MG63 (cell line): Measurements from ENCODE around the gene NR1H3. TPM values are rescaled to one million over a fixed set of nuclear protein-coding genes. Genes with fewer than 3 reads are reported as not detected.

Experiments
- DNase-seq: peaks from one replicate; pipeline ENCODE4 v3.0.0-alpha.2; 2020
- H3K27me3 ChIP-seq: fragments of 250-450 bp; sonication (Bioruptor Pico); 2 replicates; pipeline ENCODE4 v1.5.1; 2020; ENCODE audit warnings: mild to moderate bottlenecking, moderate library complexity
- H3K36me3 ChIP-seq: fragments of 250-450 bp; sonication (Bioruptor Pico); 2 replicates; pipeline ENCODE4 v1.5.1; 2020; ENCODE audit warnings: mild to moderate bottlenecking, moderate library complexity
- H3K4me3 ChIP-seq: fragments of 250-450 bp; sonication (Bioruptor Pico); 2 replicates; pipeline ENCODE4 v1.5.1; 2020; ENCODE audit warnings: mild to moderate bottlenecking, moderate library complexity
- H3K9me3 ChIP-seq: fragments of 250-450 bp; sonication (Bioruptor Pico); 2 replicates; pipeline ENCODE4 v1.5.1; 2020; ENCODE audit warnings: mild to moderate bottlenecking, moderate library complexity
- total RNA-seq: library from RNA; depleted of rRNA; stranded (reverse); fragments of >200 nt; shearing (Covaris generic); gene quantifications from 2 replicates; pipeline ENCODE4 v1.2.3, GENCODE V29; 2014; ENCODE audit warnings: low replicate concordance

The NR1H3 gene
- total RNA-seq, 1 experiment from 2014 or later, result 12.6 TPM

DNA sequence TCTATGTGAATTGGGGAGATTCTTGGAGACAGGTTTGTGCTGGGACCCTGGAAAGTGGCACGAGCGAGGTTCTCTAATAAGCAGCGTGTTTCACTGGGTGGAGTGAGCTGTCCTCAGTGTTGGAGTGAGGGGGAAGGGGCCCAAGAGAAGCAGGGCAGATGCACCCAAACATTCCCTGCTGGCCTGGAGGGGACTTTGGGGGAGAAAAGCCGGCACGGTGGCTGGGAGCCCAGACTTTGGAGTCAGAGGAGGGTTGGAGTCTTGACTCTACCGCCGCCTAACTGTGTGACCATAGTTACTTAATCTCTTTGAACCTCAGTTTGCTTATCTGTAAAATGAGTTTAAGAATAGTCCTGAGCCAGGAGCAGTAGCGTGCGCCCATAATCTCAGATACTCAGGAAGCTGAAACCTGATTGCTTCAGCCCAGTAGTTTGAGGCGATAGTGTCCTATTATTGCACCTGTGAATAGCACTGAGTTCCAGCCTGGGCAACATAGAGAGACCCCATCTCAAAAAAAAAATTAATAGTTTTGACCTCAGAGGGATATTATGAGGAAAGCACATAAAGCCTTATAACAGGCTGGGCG, 614 bp downstream of the NR1H3 start:
- H3K9me3 ChIP-seq, result no peaks in the 10 kb centered on the region
- no peak overlapping the region for H3K4me3 ChIP-seq
- H3K36me3 ChIP-seq, result no peaks in the 10 kb centered on the region
- DNase-seq, result no peak
- no peaks in the 10 kb centered on the region for H3K27me3 ChIP-seq

DNA sequence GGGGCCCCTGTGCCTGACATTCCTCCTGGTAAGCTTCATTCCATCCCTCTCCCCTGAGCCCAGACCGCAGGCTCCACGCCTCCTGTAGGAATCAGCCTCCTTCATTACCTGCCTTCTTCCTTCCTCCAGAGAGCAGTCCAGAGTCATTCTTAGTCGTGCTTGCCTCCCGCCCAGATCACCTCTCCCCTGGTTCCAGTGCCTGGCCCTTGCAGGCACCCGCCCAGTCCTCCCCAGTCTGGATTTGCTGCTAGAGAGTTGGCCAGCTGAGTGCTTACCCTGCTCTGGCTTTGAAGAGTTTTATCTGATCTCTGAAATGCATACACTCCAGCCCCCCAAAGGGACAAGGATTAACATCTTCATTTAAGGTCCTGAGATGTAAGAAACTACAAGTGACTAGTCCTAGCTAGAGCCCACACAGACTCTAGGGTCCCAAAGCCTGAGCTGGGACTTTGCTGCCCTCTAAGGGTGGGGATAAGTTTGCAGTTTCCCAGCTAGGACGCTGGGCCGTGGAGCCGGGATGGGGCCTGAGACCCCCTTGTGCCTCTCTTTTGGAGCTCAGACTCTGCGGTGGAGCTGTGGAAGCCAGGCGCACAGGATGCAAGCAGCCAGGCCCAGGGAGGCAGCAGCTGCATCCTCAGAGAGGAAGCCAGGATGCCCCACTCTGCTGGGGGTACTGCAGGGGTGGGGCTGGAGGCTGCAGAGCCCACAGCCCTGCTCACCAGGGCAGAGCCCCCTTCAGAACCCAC, 1.6 kb downstream of the NR1H3 start:
- no peak for DNase-seq
- Histone ChIP-seq H3K4me3 (no peak overlapping the region), H3K9me3 (no peaks in the 10 kb centered on the region), H3K36me3 (no peaks in the 10 kb centered on the region), H3K27me3 (no peaks in the 10 kb centered on the region)

DNA sequence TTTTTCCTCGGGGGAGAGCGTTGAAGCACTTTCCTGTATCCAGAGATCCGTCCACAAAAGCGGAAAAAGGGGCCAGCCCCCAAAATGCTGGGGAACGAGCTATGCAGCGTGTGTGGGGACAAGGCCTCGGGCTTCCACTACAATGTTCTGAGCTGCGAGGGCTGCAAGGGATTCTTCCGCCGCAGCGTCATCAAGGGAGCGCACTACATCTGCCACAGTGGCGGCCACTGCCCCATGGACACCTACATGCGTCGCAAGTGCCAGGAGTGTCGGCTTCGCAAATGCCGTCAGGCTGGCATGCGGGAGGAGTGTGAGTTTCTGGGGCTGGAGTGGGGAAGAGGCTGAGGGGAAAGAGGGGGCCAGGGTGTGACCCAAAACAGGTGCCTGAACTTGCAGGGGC, 2.6 kb downstream of the NR1H3 start:
- Histone ChIP-seq H3K36me3 (no peaks in the 10 kb centered on the region), H3K27me3 (no peaks in the 10 kb centered on the region), H3K4me3 (no peak overlapping the region), H3K9me3 (no peaks in the 10 kb centered on the region)
- DNase-seq, result no peak

DNA sequence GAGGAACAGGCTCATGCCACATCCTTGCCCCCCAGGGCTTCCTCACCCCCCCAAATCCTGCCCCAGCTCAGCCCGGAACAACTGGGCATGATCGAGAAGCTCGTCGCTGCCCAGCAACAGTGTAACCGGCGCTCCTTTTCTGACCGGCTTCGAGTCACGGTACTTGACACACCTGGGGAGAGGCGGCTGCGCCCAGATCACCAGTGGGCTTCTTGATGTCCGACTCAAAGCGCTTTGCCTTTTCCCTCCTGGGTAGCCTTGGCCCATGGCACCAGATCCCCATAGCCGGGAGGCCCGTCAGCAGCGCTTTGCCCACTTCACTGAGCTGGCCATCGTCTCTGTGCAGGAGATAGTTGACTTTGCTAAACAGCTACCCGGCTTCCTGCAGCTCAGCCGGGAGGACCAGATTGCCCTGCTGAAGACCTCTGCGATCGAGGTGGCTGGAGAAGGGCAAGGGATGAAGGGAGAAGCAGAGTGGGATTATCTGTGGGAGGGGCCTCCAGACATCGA, 3.5 kb downstream of the NR1H3 start:
- H3K36me3 ChIP-seq, result no peaks in the 10 kb centered on the region
- no peak overlapping the region for H3K4me3 ChIP-seq
- H3K9me3 ChIP-seq, result no peaks in the 10 kb centered on the region
- no peaks in the 10 kb centered on the region for H3K27me3 ChIP-seq
- DNase-seq, result no peak

DNA sequence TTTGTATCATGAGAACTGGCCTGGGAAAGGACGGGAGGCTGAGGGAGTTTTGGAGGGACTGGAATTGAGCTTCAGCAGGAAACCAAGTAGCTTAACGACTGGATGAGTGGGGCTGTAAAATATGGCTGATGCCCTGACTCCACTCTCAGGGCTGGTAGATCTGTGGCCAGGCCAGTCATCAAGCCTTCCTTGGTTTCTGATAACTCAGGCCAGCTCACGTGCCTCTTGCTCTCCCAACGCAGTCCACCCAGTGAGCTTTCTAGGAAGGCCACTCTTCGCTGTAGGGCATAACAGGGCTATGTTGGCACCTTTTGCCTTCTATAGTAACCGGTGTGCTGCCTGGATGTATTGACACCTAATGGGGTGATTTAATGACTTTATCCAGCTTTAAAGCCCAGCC, 6.3 kb downstream of the NR1H3 start:
- no peaks in the 10 kb centered on the region for H3K27me3 ChIP-seq
- no peaks in the 10 kb centered on the region for H3K36me3 ChIP-seq
- no peak overlapping the region for H3K4me3 ChIP-seq
- DNase-seq, result no peak
- H3K9me3 ChIP-seq, result no peaks in the 10 kb centered on the region

DNA sequence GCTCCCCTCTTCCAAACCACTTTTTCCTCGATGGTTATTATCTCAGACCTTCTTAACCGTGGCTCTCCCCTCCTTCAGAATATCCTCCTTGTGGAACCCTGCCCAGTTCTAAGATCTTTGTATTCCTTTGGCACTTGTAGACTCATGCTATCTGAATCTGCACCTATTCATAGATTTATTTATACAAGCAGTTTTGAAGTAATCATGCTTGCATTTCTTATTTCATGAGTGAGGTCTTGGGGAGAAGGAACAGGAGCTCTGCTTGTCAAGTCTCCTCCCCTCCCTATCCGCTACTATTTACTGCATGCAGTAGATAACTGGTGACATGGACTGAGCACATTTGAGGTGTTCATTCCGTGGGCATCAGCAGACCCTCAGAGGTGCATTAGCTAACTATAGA, 6.7 kb downstream of the NR1H3 start:
- no peak for DNase-seq
- Histone ChIP-seq H3K9me3 (no peaks in the 10 kb centered on the region), H3K36me3 (no peaks in the 10 kb centered on the region), H3K4me3 (no peak overlapping the region), H3K27me3 (no peaks in the 10 kb centered on the region)

DNA sequence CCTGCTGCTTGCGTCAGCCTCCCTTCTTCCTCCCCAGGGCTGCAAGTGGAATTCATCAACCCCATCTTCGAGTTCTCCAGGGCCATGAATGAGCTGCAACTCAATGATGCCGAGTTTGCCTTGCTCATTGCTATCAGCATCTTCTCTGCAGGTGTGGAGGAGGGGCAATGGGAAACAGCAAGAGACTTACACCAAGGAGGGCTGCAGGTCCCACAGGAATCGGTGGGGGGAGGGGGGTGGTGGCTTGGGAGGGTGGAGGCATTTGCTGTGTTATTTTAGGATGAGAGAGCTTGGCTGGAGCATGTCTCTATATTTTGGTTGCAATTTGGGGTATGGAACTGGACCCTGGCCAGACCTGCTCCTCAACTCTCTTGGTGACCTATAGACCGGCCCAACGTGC, 10.1 kb downstream of the NR1H3 start:
- H3K4me3 ChIP-seq, result no peak overlapping the region
- H3K9me3 ChIP-seq, result no peaks in the 10 kb centered on the region
- DNase-seq, result no peak
- H3K27me3 ChIP-seq, result no peaks in the 10 kb centered on the region
- no peaks in the 10 kb centered on the region for H3K36me3 ChIP-seq

DNA sequence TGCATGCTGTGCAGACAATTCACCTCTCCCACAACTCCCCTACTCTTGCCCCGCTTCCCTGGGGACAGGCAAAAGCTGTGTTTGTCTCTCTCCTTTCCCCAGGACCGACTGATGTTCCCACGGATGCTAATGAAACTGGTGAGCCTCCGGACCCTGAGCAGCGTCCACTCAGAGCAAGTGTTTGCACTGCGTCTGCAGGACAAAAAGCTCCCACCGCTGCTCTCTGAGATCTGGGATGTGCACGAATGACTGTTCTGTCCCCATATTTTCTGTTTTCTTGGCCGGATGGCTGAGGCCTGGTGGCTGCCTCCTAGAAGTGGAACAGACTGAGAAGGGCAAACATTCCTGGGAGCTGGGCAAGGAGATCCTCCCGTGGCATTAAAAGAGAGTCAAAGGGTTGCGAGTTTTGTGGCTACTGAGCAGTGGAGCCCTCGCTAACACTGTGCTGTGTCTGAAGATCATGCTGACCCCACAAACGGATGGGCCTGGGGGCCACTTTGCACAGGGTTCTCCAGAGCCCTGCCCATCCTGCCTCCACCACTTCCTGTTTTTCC, 10.7 kb downstream of the NR1H3 start:
- no peaks in the 10 kb centered on the region for H3K36me3 ChIP-seq
- no peak overlapping the region for H3K4me3 ChIP-seq
- H3K27me3 ChIP-seq, result no peaks in the 10 kb centered on the region
- no peaks in the 10 kb centered on the region for H3K9me3 ChIP-seq
- no peak for DNase-seq

DNA sequence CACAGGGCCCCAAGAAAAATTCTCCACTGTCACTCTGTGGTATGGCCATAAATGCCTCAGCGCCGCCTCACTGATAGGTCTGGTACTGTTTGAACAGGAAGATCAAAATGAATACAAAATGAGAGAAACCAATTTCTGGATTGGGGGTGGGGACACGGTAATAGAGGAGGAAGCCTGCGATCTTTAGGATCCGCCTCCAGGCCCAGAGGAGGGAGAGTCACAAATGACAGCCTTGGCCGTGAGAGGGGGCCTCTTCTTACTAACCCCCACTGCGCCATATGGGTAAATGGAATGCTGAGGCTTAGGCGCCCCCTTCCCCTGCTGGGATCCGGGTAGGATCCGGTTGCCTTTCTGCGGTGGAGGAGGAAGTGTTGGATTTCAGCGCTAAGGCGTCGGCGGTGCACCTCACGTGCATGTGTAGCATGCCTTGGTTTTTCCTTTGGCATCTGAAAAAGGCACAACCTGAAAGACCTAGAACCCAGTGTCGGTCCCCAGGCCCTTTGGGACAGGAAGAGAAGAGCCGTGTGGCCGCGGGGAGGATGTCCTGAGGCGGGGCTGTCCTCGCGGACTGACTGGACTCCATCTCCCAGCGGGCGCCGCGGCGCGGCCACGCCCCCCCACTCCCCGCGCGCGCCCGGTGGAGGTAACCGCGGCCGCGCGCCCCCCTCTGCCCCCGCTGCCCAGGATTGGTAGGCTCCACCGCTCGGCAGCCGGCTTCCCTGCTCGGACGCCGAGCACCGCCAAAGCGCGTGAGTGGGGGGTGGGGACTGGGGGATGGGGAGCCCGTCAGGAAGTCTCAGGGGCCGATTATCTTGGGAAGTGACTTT, 11.4 kb downstream of the NR1H3 start:
- no peaks in the 10 kb centered on the region for H3K9me3 ChIP-seq
- H3K4me3 ChIP-seq, result peak overlapping the region; percentile 73
- H3K36me3 ChIP-seq, result peaks cover 3% of the 10 kb centered on the region
- no peaks in the 10 kb centered on the region for H3K27me3 ChIP-seq
- peak; percentile 89 for DNase-seq

DNA sequence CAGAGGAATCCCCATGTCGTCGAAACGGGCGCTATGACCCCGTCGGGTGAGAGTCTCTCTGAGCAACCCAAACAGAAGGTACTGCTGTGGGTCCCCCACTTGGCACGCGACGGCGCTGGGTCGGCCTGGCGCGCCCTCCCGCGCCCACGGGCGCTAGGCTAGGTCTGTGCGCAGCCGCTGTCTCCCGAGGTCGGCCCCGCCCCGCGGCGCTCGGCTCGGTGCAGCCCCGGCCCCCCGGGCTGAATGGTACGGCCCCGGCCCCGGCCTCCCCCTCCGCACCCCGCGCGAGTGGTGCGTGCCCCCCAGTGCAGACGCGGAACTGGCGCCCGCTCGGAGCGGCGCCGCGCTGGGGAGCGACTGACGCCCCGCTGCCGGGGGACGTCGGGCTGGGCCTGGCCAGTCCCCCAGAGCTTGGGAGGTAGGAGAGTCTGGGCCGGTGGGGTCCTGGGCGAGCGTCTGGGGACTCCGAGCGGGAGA, 12.1 kb downstream of the NR1H3 start, which contains the start of gene MADD:
MADD (plus strand) TSS at position 305 of the 477 bp plus-strand sequence.
- peak; percentile 87 for DNase-seq
- peaks cover 3% of the 10 kb centered on the region for H3K36me3 ChIP-seq
- no peaks in the 10 kb centered on the region for H3K27me3 ChIP-seq
- H3K9me3 ChIP-seq, result no peaks in the 10 kb centered on the region
- H3K4me3 ChIP-seq, result peak within 1 kb of the TSS; percentile 73

DNA sequence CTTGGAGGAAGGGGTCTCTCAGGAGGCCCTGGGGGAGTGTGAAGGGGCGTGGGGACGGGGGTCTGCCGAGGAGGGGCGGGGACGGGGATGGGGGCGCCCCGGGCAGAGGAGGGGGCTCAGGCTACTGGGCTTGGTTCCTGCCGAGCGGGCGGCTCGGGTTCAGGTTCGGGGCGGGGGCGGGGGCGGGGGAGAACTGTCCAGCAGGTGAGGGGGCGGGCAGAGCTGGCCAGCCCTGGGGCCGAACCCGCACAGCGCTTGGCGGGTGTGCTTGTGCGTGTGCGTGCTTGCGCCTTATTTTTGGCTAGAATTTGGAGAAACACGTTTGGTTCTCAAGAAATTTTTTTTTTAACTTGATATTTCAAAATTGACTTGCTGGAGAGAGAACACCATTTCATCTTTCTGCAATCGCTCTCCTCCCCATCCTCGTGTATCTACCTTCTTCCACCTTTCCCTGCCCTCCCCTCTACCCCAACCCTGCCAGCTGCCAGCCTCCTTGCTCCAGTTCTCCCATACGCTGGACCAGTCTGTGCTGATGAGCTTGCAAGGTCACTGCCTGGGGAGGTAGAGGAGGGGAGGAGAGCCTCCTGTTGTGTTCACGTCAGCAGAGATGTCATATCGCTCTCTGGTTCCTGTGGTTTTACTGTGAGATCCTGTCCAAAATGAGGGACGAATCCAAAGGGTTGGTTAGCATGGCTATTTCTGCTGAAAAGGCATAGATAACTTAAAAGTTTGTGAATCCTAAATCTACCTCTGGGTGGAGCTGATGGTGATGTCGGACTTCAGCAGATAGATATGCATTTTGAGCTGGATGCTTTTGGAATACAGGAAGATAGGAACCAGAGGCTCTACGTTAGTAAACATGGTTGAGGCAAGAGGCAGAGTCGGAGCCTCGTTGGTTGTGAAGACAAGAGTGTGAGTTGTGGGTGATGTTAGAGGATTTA, 12.8 kb downstream of the NR1H3 start:
- Histone ChIP-seq H3K36me3 (peaks cover 6% of the 10 kb centered on the region), H3K4me3 (peak overlapping the region; percentile 73), H3K27me3 (no peaks in the 10 kb centered on the region), H3K9me3 (no peaks in the 10 kb centered on the region)
- peak; percentile 16 for DNase-seq

DNA sequence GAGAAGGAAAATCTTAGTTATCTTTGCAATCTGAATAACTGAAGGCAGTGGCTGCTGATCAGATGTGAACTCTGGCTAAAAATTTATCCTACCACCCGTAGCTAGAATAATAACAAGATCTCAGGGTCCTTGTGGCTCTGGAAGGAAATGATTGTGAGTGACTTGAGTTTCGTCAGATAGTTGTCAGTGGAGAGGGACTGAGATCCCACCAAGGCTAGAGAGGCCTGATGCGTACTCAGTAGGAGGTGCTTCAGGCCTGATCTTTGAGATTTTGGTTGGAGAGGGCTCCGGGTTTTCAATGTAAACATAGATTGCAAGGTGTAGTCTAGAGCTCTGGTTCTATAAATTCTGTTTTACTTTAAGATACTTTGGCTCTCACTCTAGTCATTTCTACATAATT, 13.5 kb downstream of the NR1H3 start:
- Histone ChIP-seq H3K36me3 (peaks cover 13% of the 10 kb centered on the region), H3K9me3 (no peaks in the 10 kb centered on the region), H3K4me3 (peak overlapping the region; percentile 73), H3K27me3 (no peaks in the 10 kb centered on the region)
- DNase-seq, result no peak

DNA sequence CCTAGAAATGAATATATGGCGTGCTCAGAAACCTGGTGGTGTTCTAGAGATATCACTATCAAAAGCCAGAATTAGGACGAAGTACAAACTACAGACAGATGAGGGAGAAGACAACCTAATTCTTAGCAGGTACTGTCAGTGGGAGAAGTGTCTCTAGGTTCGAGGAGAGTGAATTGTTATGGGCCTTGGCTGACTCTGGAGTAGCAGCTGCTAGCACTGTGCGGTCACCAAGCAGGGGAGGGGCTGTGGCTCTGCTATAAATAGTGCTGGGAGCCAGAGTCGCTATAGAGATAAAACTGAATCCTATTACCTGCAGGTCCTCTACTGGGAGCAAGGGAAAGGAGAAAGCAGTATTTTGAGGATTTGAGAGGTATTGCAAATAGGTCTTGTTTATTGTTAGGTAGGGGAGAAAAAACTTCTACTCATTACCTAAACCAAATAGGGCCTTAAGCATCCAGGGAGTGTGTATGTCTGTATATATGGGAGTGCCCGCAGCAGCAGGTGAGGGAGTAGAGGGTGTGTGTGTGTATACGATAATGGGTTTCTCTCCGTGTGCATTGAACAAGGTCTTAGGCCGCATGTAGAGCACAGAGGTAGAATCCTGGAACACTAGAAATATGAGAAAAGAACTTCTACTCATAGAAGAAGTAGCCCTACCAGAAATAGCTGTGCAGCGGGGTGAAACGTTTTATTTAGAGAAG, 14.3 kb downstream of the NR1H3 start:
- DNase-seq, result no peak
- H3K4me3 ChIP-seq, result no peak overlapping the region

DNA sequence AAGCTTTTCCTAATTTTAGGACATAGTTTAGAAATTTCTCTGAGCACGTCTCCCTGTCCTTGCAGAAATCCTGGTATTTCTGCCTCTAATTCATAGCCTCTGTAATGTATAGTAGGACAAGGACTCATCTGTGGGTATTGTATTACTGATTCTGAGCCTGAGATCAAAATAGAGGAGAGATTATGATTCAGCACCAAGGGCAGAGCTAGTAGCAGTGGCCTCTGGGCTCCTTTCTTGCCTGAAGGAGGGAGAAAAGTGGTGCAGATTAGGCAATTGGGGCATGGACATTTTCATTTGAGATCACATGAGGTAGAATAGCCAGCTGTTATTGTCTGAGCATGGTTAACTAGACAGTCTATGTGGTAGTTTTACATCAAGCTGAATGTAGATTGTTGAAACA, 14.9 kb downstream of the NR1H3 start:
- Histone ChIP-seq H3K27me3 (no peaks in the 10 kb centered on the region), H3K9me3 (no peaks in the 10 kb centered on the region)

More for the DNA sequence above, 14.3 kb downstream of the NR1H3 start:
- Histone ChIP-seq H3K27me3 (no peaks in the 10 kb centered on the region), H3K9me3 (no peaks in the 10 kb centered on the region), H3K36me3 (peaks cover 21% of the 10 kb centered on the region)

DNA sequence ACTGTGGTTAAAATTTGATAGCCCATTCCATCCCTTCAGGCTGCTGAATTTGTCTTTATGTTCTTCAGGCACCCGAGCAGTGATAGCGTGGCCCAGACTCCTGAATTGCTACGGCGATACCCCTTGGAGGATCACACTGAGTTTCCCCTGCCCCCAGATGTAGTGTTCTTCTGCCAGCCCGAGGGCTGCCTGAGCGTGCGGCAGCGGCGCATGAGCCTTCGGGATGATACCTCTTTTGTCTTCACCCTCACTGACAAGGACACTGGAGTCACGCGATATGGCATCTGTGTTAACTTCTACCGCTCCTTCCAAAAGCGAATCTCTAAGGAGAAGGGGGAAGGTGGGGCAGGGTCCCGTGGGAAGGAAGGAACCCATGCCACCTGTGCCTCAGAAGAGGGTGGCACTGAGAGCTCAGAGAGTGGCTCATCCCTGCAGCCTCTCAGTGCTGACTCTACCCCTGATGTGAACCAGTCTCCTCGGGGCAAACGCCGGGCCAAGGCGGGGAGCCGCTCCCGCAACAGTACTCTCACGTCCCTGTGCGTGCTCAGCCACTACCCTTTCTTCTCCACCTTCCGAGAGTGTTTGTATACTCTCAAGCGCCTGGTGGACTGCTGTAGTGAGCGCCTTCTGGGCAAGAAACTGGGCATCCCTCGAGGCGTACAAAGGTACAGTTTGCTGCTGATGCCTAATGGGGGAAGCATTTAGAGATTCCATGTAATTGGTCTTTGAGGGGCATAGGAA, 16.9 kb downstream of the NR1H3 start:
- no peaks in the 10 kb centered on the region for H3K27me3 ChIP-seq
- no peak for DNase-seq
- H3K9me3 ChIP-seq, result no peaks in the 10 kb centered on the region
- H3K4me3 ChIP-seq, result no peak overlapping the region
- H3K36me3 ChIP-seq, result peaks cover 35% of the 10 kb centered on the region

More for the DNA sequence above, 14.9 kb downstream of the NR1H3 start:
- DNase-seq, result no peak
- H3K4me3 ChIP-seq, result no peak overlapping the region
- H3K36me3 ChIP-seq, result peaks cover 27% of the 10 kb centered on the region
